ENCODE measurements around the gene EPHX1. TPM values are rescaled to one million over a fixed set of nuclear protein-coding genes. Genes with fewer than 3 reads are reported as not detected.

Gene EPHX1
- total and polyA plus RNA-seq, 2 of the 8 experiments (the other 6 are each of a cell fraction or from before 2014, with no cell fraction given): 45.3 to 79.1 TPM

- ChIA-PET POLR2A (ENCODE audit: partially characterized antibody) (interaction anchor here (0.9 to 1.9 kb wide), 4 partner anchors 8 to 123 kb away, joined by 3 to 6 read pairs (median 4); partner anchors contain the start of gene ENAH), CTCF (ENCODE audit: partially characterized antibody) (interaction anchor here (0.6 to 1.6 kb wide), 10 partner anchors 12 to 301 kb away, joined by 3 to 10 read pairs (median 4); no protein-coding TSS in a partner anchor)
- Histone ChIP-seq H2AFZ (ENCODE audit: low read length) (no peak overlapping the region), H3K79me2 (ENCODE audit: control insufficient read depth in 1 of 2, insufficient read depth in 2 of 2, low read length in 2 of 2) (peaks cover 26 to 34% of the 10 kb centered on the region in 2 experiments), H3K4ac (replicated peaks; ENCODE audit: insufficient read length, low read depth, low read length) (no peak overlapping the region), H3K56ac (replicated peaks; ENCODE audit: insufficient read length, low read depth, low read length) (no peak overlapping the region), H4K20me1 (replicated peaks in 1 of 2; ENCODE audit: control insufficient read depth in 1 of 2, insufficient read depth in 2 of 2, low read length in 2 of 2) (peaks cover 0 to 6% of the 10 kb centered on the region in 2 experiments), H3K27me3 (replicated peaks in 1 of 4; ENCODE audit: control insufficient read depth in 3 of 4, extremely low read depth in 1 of 4, insufficient read depth in 3 of 4, low read length in 3 of 4) (no peaks in the 10 kb centered on the region), H2BK120ac (replicated peaks; ENCODE audit: low read depth, low read length) (no peak overlapping the region), H2AK5ac (ENCODE audit: low read depth, low read length) (no peak overlapping the region), H3K27ac (ENCODE audit: low read depth, low read length) (no peak overlapping the region), H2BK20ac (ENCODE audit: low read length) (no peak overlapping the region), H3K4me1 (replicated peaks in 1 of 4; ENCODE audit: control insufficient read depth in 3 of 4, insufficient read depth in 4 of 4, low read length in 3 of 4) (peaks cover 3 to 10% (median 4%) of the 10 kb centered on the region in 4 experiments; a peak in 5 of 7 replicates), H3K23ac (ENCODE audit: insufficient read length) (no peak overlapping the region), H3K9me3 (ENCODE audit: insufficient read depth in 2 of 2, low read depth in 1 of 2, low read length in 1 of 2) (no peaks in the 10 kb centered on the region), H4K5ac (ENCODE audit: insufficient read length, low read depth, low read length) (no peak overlapping the region), H3K36me3 (ENCODE audit: control insufficient read depth in 2 of 4, insufficient read depth in 4 of 4, low read length in 3 of 4) (peaks cover 0 to 13% (median 4%) of the 10 kb centered on the region in 4 experiments; a peak in 5 of 8 replicates), H2BK12ac (ENCODE audit: low read depth, low read length) (no peak overlapping the region), H3K4me3 (ENCODE audit: extremely low read depth in 1 of 4, insufficient read depth in 2 of 4, low read depth in 3 of 4, low read length in 4 of 4) (no peak overlapping the region), H2BK15ac (ENCODE audit: low read length) (no peak overlapping the region), H3K9ac (replicated peaks in 1 of 4; ENCODE audit: extremely low read depth in 1 of 4, low read depth in 3 of 4, low read length in 3 of 4) (no peak overlapping the region), H4K8ac (ENCODE audit: extremely low read depth, insufficient read depth, low read length) (no peak overlapping the region), H3K18ac (ENCODE audit: extremely low read depth, low read length) (no peak overlapping the region), H3K23me2 (ENCODE audit: low read depth, low read length) (peaks cover 4% of the 10 kb centered on the region), H3K14ac (ENCODE audit: insufficient read length) (no peak overlapping the region), H4K91ac (replicated peaks; ENCODE audit: insufficient read length, low read length) (no peak overlapping the region), H3K79me1 (ENCODE audit: low read depth, low read length) (no peaks in the 10 kb centered on the region), H2BK5ac (ENCODE audit: low read depth, low read length) (no peak overlapping the region), H3K4me2 (ENCODE audit: insufficient read depth in 1 of 2, low read depth in 2 of 2, low read length in 2 of 2) (peak overlapping the region in 1 of 2 experiments; percentile 78; a peak in 1 of 4 replicates)
- FAIRE-seq (no peak), DNase-seq (ENCODE audit: low read depth in 1 of 2, low spot score in 2 of 2) (no peak)
- TF ChIP-seq ATF2 (IDR thresholded peaks at IDR 0.05; ENCODE audit: low read length) (no peak), CTCF (IDR thresholded peaks at IDR 0.05; ENCODE audit: control extremely low read depth in 1 of 3, insufficient read depth in 1 of 3, low read depth in 1 of 3, low read length in 3 of 3) (no peak), MAFK (IDR thresholded peaks at IDR 0.05; ENCODE audit: low read depth, low read length) (no peak), FOSL1 (IDR thresholded peaks at IDR 0.05; ENCODE audit: insufficient read depth, low read depth, low read length) (no peak), CREB1 (IDR thresholded peaks at IDR 0.05) (no peak), USF2 (IDR thresholded peaks at IDR 0.05; ENCODE audit: low read length) (no peak)
- WGBS, 2 experiments (ENCODE audit: extremely low coverage in 1 of 2, insufficient coverage in 1 of 2, insufficient read length in 1 of 2, insufficient replicate concordance in 2 of 2, low coverage in 1 of 2, low lambda C conversion rate in 2 of 2, missing lambda C conversion rate in 1 of 2): 82% methylated on average over 4 of the region's 4 CpGs; no CpG with 5 or more reads in 1 of the 2 experiments
Observed at GRCh38 chr1:225776294-225776693, 33.6 kb upstream of the EPHX1 start.
